HG02852 (cell line): ENCODE results near the gene ARL4C.

ENCODE experiments used
- ATAC-seq: cut with Tn5 transposase; IDR thresholded peaks from one replicate; pipeline ENCODE4 v1.9.1; 2021; ENCODE audit warnings: mild to moderate bottlenecking, moderate library complexity; ENCODE audit not compliant: unreplicated experiment

ARL4C gene

GRCh38 chr2:234496835-234497593, at the start of gene ARL4C:
ARL4C (minus strand) TSS chr2:234497081; CDS start chr2:234496586, 495 bp downstream.
- peak; percentile 58 for ATAC-seq

DNA sequence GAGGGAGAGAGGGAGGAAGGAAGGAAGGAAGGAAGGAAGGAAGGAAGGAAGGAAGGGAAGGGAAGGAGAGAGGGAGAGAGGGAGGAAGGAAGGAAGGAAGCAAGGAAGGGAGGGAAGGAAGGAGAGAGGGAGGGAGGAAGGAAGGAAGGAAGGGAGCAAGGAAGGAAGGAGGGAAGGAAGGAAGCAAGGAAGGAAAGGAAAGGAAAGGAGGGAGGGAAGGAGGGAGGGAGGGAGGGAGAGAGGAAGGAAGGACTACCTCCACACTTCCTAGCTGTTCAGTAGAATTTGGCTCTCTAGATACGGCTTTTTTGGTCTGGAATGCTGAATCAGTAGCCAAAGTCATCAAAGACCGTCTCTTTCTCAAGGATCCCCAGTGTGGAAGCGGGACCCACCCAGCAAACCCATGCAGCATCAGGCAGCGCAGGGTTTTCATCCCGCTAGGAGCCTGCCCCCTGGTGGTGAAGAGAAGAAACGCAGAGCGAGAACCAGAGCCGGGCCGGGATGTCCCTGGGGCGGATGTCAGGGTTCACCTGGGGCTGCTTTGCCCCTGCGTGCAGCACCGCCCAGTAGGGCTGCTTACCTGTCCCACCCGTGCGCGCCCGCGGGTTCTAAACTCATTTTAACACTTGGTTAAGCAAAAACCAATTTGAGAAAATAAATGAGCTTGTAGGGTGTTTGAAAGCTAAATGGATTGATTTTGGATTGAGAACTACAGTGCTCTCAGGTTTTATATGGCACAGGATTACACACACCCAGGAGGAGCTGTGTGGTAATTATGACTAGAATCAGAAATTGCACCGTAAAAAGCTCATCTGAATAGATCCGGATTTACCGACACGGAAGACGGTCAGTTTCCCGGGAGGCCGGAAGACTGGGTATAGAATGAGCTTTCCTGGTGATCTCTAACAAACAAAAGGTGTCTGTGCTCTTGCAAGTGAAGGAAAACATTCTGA, 48.1 kb upstream of the ARL4C start:
- peak; percentile 56 for ATAC-seq

DNA sequence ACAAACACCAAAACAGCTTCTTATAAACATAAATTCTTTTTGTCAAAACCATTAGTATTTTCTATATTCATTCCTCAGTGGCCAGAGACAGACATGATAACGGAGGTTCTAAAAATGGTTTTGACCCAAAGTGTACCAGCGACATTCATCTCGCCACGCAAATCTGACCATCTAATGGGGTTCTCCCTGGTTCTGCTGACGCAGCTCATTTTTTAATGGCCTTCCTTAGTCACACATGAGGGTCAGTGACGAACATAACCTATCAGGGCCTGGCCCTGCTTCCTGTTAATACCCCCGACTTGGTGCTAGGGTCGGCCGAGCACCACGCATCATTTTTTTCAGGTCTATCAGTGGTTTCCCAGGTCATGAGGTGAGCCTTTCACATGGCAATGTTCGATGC, 45.9 kb upstream of the ARL4C start:
- ATAC-seq: no peak

- no peak for ATAC-seq
Measured at GRCh38 chr2:234537929-234538328, 41.0 kb upstream of the ARL4C start.

DNA sequence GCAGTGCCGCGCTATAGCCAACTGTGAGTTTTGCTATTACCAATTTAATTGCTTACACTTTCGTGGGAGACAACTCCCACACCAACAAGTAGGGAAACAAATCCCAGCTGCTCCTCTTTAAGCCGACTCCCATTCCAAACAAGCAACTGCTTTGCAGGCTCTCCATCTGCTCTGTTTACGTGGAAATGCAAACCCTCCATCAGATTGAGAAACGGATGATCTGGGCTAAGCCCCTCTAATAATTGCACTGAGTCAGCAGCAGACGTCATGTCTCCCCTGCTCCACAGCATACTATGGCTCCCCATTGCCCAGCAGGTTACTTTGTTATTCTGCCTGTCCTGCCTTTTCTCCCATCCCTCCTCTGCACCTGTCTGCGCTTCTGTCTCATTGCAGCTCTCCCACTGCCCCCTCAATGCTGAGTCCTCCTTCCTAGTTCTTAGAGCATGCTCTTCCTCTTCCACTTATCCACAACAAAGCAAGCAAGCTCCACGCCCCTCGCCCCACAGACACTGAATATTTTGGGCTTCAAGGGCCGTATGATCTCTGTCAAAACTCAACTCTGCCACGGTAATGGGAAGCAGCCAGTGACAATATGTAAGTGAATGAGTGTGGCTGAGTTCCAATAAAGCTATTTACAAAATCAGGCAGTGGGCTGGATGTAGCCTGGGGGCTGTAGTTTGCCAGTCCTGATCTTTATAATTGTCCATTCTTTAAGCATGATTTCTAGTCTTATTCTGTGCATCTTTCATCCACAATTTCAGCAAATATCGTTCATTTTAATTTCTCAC, 39.5 kb upstream of the ARL4C start:
- no peak for ATAC-seq

GRCh38 chr2:234535464-234535863, 38.6 kb upstream of the ARL4C start:
- ATAC-seq: no peak

DNA sequence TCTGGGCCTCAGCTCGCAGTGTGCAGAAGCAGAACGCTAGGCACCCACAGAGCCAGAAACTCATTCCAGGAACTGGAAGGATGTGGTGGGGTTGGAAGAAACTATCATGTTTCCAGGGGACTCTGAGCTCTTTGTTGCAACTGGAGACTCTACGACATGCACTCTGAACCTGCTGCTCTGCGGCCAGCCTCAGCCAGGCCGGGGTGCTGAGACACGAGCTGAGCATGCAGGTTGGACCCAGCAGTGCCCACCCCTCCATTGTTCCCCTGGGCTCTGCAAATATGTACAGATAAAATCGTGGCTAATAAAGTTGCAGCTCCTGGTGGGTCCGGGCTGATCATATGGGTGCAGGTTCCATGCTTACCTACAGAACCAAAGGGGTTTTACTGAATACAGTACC, 37.6 kb upstream of the ARL4C start:
- no peak for ATAC-seq

DNA sequence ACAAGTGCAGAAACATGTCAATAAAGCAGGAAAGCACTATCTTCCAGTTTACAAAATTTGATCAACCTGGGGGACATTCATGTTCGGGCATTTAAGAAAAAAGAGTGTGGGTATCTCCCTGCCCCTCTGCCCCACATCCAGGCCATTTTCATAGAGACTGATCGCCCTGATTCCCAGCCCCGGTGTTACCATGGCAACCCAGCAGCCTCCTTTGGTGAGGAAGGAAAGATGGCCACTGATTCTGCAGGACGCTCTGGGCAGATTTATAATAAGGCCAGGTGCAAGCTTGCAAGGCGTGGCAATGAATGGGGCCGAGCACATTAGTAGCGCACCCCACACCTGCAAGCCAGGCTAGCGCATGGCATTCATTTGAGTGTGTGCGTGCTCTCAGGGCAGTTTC, 36.7 kb upstream of the ARL4C start:
- no peak for ATAC-seq

GRCh38 chr2:234528410-234529148, 31.7 kb upstream of the ARL4C start:
- no peak for ATAC-seq

- ATAC-seq: no peak
Measured at GRCh38 chr2:234526711-234527110, 29.8 kb upstream of the ARL4C start.

DNA sequence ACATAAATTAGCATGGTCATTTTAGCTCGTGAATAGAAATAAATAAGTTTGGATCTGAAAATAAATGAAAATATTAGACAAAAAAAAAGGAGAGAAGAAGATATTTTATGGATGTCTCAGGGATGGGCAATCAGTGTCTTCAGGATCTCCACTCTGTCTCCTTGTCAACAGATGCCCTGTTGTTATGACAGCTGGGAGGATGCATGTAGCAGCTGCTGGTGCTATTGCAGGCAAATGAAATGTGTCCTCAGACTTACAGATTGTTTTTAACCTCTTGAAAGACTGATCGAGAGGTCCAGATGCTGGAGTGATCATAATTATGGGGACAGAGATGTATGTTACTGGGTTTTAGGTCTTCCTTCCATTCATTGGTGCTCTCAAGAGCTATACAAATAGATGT, 24.7 kb upstream of the ARL4C start:
- ATAC-seq: no peak

DNA sequence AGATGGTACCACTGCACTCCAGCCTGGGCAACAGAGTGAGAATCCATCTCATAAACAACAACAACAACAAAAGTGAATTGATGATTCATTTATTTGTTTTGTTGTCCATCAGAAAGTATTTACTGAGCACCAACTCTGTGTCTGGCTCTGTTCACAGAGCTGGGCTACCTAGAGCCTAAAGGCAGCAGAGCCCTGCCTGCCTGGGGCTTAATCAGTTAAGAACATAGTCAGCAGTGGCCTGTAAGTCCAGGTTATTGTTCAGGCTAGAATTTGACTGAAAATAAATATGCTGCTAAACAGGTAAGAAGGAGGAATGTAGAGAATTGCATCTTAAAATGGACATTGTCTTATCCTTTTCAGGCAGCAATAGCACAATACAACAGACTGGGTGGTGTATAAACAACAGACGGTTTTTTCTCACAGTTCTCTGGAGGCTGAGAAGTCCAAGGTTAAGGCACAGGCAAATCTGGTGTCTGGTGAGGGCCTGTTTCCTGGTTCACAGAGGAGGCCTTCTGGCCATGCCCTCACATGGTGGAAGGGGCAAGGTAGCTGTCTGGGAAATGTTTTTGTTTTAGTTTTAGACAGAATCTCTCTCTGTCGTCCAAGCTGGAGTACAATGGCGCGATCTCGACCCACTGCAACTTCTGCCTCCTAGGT, 22.2 kb upstream of the ARL4C start:
- no peak for ATAC-seq

DNA sequence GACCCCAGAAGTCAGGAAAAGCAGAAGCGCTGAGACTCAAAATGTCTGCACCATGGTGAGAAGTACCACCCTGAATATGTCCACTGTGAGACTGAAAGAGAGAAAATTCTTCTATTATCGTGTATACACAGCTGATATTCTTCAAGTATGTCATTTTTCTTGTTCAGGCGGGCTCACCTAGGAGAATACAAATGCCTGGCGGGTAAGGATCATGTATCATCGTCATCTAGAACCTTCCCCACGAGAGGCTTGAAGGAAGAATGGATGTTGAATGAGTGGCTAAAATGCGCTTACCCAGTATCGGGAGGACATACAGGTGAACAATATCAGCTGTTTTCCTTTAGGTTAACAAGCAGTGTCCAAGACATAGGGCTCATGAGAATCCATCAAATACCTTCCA, 21.1 kb upstream of the ARL4C start:
- ATAC-seq: no peak

GRCh38 chr2:234514873-234515638, 18.2 kb upstream of the ARL4C start:
- no peak for ATAC-seq

DNA sequence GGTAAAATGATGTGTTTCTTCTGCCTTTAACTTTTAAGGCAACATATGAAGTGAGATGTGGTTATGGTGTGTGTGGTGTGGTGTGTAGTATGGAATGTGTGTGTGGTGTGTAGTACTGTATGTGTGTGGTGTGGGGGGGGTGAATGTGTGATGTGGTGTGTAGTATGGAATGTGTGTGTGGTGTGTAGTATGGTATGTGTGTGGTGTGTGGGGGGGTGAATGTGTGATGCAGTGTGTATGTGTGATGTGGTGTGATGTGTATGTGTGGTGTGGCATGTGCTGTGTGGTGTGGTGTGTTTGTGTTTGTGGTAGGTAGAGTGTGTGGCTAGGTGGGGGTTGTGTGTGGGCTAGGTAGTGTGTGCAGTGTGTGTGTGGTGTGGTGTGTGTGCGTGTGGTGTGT, 17.2 kb upstream of the ARL4C start:
- ATAC-seq: no peak

DNA sequence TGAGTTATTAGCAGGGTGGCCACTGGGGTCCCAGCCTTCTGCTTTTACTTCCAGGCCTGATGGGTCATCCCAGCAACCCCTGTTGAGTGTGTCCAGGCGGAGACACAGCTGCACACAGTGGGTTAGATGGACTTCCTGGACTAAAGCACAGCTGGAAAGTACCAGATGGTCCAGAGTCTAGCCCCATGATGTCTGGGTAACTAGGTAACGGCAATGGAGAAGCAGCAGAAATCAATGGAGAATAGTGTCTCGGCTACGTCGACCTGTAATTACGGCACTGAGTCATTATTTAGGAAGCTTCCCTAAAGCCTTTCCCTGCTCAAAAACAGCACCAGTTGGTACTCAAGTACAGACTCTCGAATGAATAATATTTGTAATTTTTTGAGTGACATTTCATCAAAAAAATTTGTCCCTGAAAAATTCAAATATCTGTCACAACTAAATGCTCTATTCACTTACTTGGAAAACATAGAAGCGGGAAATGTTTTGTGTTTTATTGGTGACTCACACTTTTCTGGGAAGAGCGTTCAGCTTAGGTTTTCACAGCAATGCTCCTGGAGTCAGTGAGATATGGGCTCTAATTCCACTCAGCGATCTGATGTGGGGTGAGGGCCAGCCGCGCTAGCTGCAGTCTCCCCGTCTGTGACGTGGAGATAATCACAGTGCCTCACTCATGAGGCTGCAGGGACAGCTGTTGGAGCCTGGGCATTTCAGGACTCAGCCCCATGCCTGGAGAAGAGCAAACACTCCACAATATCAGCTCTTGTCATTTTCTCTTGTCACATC, 16.2 kb upstream of the ARL4C start:
- ATAC-seq: no peak

DNA sequence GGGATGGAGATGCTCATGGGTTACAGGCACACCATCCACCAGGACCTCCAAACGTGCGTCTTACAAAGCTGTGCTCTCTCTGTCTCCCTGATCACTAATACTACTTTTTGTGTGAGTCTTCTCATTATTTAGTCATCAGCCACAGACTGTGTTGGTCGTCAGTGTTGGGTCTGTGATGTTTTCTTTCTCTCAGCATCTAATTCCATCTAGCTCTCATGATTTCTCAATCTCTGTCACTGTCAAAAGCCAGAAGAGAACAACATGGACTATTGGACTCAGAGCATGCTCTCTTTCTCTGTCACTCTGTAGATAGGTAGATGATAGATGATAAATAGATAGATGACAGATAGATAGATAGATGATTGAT, 6.0 kb upstream of the ARL4C start:
- no peak for ATAC-seq

DNA sequence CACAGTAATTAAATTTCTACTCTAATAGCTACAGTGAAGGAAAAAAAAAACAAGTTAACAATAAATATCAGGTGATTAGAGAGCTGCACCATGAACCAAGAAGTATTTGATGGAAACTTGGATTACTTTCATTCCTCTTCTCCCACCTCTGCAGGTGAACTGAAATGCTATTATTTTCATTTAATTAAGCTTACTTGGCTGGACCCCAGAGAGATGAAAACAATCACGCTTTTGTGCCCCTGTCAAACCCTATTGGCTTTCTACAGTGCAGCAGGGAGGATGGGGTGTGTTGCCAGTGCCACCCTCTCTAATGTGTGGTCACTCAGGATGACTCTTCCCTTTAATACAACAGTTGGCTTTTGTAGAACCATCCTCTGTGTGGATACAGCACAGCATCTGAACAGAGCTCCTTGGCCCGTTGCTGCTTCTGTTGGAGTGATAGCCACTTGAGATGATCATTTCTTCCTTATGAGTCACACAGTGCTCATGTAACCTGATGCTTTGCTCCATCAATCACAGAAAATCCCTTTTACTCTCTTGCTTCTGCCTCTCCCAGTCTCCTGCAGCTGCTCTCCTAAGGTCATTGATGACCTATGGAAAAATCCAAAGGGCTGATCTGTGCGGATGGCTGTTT, 5.5 kb upstream of the ARL4C start:
- no peak for ATAC-seq
